HG03439 (cell line): ENCODE data around the gene FAM168A.
"Not testable (repeated sequence)": the region's sequence is repeated elsewhere in the genome, so short reads cannot be mapped to it uniquely, and the experiment has no call there.

ENCODE experiments used
- ATAC-seq: cut with Tn5 transposase; IDR thresholded peaks from one replicate; pipeline ENCODE4 v1.9.1; 2021; ENCODE audit warnings: mild to moderate bottlenecking, moderate library complexity; ENCODE audit not compliant: unreplicated experiment

The FAM168A gene

DNA sequence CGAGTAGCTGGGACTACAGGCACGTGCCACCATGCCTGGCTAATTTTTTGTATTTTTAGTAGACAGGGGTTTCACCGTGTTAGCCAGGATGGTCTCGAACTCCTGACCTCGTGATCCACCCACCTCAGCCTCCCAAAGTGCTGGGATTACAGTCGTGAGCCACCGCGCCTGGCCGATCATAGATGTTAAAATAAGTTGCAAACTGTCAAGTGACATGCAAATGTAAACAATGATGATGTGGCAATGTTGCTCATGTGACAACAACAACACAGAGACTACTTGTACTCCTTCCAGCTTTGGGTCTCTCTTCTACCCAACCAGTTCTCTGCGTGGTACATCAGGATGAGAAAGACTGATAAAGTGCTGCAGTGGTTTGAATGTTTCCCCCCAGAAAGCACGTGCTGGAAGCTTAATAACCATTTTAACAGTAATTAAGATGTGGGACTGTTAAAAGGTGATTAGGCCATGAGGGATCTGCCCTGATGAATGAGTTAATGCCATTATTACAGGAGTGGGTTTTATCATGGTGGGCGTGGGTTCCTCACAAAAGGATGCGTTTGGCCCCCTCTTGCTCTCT is 127.8 kb downstream of the FAM168A start:
- ATAC-seq, result not testable (repeated sequence)

DNA sequence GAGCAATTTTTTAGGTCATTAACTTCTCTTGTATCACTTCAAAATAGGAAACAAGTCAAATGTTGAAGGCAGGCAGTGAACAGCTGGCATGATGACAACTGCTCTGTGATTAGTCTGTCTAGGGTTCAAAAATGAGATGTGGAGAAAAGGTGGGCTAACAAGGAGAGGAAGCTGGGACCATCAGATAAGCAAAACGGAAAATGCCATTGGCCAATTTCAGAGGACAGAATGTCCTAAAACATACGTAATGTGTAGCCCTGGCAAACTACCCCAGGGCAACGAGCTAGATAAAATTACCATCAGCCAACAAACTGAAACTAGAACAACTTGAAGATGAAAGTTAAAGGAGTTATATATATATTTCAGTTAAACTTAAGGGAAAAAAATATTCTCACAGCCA is 128.5 kb downstream of the FAM168A start:
- ATAC-seq, result no peak

DNA sequence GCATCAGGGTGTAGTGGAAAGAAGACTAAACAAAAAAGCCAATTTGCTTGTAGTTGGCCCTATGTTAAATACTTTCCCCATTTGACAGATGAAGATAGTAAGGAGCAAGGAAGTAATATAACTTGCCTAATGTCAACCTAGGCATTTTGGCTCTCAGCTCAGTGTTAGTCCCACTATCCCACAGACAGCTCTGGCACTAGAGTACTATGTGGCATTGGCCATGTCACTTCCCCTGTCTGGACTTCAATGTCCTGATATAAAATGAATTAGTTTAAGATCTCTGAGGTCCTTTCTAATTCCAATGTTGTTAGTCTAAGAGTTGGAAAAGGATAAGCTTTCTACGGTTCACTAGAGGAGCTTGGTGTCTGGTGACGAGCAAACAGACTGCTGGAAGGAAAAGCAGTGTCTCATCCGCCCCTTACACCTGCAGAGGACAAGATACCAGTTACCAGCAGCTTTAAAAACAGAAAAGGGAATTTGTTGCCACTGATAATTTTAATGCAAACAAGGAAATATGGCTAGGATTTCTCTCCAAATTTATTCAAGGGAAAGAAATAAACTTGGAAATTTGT is 129.2 kb downstream of the FAM168A start:
- ATAC-seq, result no peak

DNA sequence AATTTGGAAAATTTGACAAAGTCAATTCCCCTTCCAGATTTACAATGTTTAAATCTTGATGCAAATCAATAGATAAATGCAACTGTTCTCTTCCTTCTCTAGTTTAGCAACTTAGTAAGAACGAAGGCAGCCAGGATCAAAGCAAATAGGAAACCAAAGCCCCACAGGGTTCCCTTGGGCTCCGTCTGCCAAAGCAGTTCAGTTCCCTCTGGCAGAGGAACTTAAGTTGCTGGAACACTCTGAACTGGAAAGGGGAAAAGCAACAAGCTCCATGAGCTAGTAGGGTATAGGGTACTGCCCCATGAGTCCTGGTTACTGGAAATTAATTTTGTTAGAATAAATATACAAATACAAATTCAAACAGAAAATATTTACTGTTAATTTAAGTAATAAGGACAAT is 130.4 kb downstream of the FAM168A start:
- ATAC-seq, result no peak

DNA sequence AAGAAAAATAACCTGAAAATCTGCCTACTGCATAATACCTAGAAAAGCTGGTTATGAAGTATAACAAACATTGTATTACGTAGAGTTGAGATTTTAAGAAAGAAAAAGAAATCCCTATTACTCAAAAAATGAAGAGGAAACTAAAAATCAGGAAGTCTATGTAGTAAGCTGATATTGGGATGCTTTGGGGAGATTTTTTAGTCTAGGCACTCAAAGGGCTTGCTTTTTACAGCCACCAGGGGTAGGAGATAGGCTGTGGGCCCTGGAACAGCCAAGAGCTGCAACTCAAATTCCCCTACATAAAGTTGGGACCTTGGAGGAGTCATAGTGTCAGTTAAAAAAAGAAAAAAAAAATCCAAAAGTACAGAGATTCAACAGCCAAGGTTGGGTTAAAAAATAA is 131.3 kb downstream of the FAM168A start:
- no peak for ATAC-seq

DNA sequence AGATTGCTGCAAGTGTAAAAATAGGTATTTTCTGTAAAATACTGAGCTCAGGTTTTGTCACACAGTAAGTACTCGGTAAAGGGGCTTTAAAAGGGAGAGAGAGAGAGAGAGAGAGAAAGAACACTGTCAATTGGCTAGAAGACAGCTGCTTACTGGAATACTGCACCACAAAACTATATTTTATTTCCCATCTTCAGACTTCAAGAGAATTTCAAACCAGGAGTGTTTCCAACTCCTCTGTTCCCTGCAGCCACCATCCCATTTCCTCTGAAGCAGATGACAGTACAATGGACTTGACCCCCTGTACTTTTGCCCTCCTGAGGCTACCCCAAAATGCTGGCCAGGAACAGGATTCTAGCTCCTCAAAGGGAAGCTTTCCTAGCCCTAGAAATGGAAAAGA is 132.0 kb downstream of the FAM168A start:
- no peak for ATAC-seq

DNA sequence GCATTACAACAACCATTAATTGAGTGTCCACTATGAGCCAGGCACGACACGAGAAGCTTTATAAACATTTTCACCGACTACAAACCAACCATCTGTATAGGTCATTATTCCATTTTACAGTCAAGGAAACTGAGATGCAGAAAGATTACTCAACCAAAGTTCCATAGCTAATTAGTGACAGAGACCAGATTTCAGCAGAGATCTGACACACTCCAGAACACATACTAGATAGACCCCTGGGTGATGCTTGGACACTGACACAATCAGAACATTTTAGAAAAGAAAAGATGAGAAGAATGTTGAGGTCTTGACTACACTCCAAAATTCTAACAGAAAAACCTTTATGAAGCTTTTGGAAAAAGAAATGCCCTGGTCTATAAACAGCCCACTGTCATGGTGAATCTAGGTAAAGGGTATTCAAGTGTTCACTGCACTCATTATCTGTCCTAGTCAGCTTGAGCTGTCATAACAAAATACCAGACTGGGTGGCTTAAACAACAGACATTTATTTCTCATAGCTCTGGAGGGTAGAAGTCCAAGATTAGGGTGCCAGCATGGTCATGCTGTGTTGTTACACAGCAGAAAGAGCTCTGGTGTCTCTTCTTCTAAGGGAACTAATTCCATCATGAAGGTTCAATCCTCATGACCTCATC is 132.8 kb downstream of the FAM168A start:
- no peak for ATAC-seq

DNA sequence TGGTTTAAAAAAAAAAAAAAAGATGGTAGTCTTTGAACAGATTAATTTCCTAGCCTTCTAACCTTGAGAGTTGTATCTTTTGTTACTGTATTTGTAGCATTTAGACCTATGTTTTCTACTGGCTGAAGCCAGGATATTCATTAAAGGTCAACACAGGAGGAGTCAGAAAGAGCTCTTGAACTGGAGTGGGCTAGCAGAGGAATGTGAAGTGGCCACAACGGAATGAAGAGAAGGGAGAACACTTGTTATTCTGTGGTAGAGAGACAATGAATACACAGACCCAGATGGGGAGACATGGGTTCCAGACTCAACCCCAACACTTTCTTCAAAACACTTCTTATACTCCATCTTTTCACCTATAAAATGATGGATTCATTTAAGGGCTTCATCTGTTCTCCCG is 133.6 kb downstream of the FAM168A start:
- ATAC-seq, result no peak

DNA sequence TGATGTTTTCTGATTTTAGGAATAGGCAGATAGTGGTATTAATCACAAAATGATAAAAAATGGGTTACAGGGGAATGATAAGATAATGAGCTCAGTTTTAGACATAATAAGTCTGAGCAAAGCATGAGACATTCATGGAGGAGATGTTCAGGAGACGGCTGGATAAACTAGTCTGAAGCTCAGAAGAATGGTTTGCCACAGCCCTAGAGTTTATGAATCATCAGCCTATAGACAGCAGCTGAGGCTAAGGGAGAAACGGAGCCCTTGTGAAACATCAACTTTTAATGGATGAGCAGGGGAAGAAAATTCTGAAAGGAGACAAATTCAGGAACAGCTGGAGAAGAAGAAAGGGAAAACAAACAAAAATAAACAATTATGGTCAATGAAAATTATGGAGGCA is 134.6 kb downstream of the FAM168A start:
- ATAC-seq, result no peak

DNA sequence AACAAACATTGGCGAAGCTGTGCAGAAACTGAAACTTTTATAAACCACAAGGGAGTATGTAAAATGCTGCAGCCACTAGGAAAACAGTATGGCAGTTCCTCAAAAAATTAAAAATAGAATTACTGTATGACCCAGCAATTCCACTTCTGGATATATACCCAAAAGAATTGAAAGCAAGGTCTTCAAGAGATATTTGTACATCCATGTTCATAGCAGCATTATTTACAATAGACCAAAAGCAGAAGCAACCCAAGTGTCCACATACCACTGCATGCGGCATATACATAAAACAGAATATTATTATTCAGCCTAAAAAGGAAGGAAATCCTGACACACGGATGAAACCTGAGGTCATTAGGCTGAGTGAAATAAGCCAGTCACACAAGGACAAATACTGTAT is 135.9 kb downstream of the FAM168A start:
- ATAC-seq, result no peak

DNA sequence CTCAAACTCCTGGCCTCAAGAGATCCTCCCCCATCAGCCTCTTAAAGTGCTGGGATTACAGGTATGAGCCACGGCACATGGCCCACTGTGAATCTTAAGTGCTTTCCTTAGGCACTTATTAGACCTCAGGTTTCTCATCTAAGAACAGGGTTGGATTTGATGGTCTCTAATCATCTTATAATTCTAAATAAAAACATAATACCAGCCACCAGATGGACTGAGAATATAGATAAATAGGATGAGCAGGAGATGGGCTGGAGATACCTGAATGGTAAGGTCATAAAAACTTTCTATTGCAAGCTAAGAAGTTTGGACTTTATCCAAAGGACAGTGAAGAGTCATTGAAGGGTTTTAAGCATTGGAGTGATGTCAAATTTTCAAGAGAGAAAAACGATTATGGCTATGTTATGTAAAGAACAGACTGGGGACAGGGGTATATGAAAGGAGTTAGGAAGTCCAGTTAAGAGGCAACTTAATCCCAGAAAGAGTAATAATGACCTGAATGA is 136.5 kb downstream of the FAM168A start:
- ATAC-seq, result no peak

DNA sequence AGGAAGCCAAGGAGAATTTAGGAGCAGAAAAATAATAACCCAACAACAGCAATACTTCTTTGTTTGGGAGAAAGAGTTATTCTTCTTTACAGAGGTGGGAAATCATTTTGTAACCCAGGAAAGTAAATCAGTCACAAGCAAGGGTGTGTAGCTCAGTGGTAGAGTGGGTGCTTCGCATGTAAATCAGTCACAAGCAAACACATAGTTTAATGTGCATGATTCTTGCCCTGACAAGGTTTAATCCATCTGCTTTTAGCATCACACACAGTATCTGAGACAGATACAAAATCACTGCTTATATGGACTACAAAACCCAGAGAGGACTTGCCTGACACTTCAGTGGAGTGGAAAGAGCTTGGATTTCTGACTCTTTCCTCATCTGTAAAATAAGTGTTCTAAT is 139.7 kb downstream of the FAM168A start:
- ATAC-seq, result no peak

DNA sequence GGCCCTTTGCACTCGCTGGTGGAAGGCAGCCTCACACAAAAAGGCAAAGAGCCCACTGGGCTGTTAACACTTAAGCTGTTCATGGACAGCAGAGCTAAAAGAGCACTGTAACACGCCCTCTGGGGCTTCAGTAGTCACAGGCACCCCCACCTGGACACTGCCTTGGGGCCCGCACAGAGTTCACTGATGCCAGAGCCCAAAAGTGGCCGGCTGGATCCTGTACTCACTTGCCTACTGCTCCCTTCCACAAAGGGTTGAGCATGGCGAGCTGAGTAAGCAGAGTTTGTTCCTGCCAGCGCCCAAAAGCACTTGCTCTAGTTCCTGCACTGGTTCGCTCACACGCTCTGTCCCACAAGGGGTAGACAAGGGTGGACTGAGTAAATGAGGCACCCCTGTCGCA is 142.9 kb downstream of the FAM168A start:
- ATAC-seq, result no peak

DNA sequence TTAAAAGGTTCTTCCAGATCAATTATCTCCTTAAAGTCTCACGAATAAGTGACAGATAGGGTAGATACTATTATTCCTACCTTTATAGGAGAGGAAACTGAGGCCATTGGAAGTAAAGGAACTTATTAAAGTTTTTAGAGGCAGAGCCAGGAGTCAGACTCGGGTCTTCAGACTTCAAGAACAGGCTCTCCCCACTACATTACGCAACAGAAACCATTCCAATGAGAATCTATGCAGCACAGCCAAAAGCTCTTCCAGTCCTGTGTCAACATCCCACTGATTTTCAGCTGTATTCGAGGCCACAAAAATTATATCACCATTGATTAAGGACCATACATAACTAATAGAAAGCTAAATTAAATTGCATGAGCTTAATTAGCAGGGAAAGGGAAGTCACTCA is 144.3 kb downstream of the FAM168A start:
- ATAC-seq, result no peak

DNA sequence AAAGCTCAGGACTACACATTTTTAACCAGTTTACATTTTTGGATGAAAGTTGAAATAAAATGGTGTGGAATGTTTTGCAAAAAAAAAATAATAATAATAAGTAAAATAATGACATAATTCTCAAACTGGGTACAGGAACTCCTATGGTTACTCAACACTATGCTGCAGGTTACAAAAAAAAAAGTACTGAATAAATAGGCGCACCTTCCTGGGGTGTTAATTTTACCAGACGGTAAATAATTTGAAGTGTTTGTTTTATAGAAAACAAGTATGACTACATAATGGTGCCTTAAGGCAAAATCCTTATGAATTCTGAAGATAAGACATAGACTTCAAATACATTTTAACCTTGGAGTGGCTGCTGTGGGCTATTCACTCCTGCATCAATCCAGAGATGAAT is 145.2 kb downstream of the FAM168A start:
- ATAC-seq, result no peak

DNA sequence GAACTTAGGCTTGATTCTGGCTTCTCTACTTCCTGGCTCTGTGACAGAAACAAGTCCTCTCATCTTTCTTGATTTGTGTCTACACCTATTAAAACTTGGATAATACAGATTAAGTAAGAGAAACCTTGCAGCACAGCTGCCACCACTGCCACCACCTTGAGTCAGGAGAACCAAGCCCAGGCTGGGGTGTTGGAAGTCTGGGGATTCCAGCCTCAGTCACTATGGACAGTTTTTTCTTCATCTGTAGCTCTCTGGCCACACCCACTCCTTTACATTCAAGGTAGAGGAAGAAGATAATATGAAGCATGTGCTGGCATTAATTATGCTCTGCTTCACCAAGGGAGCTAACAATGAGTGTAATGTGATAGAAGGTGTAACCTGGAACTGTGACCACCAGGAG is 146.0 kb downstream of the FAM168A start:
- ATAC-seq, result no peak

DNA sequence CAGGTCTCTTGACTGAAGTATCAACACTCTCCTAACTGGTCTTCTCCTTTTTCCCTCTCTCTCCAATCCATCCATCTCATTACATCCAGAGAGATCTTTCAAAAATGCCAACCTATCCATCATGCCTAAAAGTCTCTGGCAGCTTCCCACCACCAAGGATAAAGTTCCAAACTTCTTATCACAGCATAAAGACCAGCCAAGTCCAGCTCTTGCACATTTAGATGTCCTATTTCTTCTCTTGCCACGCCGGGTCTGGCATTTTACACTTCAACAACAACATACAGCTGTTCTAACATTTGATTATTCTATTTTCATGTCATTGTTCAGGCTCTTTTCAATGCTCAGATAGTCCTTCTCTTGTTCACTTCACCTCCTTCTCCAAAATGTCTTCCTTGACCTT is 151.1 kb downstream of the FAM168A start:
- no peak for ATAC-seq

DNA sequence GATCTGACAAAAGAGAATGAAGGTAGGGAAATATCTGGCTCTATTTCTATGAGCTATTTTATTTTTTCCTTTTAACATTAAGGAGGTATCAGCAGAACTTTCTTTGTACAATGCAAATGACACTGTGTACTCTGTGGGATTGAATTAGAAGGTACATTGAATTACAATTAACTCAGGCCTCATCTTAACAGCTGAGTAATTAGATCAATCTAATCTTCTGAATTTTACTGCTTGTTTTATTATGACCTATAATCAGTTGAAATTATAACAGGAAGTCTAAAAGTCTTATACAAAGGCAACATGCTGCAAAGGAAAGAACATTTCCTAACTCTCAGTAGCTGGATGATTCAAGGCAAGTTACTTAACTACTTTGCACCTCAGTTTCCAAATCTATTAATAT is 151.9 kb downstream of the FAM168A start:
- ATAC-seq, result no peak

DNA sequence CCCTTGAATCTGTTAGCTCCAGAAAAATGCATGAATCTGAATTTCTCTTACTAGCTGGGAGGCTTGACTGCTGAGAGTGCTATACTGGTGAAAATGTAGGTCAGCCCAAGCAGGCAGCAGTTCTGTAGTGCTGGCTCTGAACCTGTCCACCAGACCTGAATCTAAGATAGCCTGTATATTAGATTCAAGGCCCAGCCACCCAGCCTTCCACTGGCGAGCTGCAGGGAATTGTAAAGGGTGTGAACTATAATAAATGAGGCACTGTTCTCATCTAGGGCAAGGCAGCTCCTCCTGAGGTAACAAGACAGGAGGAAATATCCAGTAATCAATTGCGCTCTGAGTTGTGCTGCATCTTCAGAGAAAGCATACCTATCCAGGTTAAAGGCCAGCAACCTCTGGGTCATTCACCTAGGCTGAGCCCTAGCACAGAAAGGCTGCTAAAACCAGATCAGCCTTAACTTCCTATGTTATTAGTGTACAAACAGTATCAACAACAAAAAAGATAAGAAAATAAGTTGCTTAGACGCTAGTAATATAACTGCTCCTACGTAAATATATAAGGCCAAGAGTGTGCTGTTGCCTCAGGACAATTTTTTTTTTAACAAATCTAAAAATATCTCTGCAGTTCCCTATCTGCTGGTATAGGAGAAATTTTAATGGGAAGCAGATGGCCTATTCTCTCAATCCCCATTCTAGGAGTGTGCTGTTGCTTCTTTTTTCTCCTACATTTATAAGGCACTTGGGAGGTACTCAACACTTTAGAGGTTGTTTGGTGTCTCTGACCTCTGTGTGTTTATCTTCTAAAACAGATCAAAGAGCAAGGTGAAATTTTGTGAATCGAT is 158.7 kb downstream of the FAM168A start:
- no peak for ATAC-seq

DNA sequence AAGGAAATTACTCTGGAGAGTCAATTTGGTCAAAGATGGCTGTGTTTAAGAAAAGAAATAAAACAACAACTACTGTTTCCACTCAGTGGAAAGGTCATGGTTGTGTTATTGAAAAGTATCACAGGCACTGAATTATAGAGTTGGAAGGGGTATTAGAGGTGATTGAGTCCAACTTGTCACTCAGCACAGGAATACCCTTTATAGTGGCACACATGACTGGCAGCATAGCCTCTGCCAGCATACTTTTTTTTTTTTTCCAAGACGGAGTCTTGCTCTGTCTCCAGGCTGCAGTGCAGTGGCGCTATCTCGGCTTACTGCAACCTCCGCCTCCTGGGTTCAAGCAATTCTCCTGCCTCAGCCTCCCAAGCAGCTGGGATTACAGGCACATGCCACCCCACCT is 161.1 kb downstream of the FAM168A start:
- ATAC-seq, result not testable (repeated sequence)

DNA sequence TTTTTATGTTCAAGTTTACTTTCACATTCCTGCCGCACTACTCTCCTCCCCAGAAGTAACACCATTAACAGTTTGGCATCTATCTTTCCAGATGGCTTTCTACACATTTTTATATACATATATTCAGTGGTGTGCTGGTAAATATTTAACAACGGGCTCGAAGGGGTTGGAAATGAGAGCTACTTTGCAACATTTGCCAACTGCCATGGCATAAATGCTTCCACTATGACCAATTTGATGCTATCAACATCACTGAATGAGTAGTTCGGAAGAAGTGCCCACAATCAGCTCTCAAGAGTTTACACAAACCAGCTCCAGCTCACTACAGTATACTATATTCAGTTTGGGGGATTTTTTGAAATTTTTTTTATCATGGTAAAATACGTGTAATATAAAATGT is 166.5 kb downstream of the FAM168A start:
- no peak for ATAC-seq

DNA sequence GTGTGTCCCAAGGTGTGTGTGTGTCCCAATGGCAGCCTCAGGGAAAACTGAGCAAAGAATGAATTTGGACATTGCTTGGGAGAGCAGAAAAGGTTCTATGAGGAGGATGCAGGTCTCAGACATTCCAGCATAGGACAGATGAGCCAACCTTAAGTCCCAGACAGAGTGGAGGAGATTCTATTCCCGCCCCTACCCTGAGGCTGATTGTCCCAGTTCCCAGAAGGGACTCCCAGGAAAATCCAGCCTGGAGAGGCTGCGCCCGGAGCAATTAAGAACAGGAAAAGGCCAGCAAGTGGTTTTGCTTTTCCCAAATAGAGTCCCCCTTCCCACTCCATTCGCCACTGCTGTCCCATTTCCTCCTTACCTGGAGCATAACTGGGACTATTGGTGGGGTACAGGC is 167.6 kb downstream of the FAM168A start:
- ATAC-seq, result no peak
